K562 (cell line): ENCODE data around the gene SEPHS1. TPM values are rescaled to one million over a fixed set of nuclear protein-coding genes. Genes with fewer than 3 reads are reported as not detected.

Experiments used
- ATAC-seq: fragments of 200-7000 bp; cut with Tn5 transposase; 3 replicates; pipeline ENCODE4 v1.9.1; 2020; ENCODE audit warnings: moderate library complexity
- BruUV-seq: library from RNA; stranded (reverse); fragments of 400-500 nt; replicated peaks from 2 replicates; lab custom pipeline; 2021; lab: Mats Ljungman, UMichigan
- CTCF ChIA-PET: fragments of 300-600 bp; formaldehyde crosslinking; extraction: SDS; loops from one replicate; lab custom pipeline; 2021; ENCODE audit warnings: low intra/inter-chr PET ratio; lab: Yijun Ruan, JAX
- POLR2A ChIA-PET: fragments of 300-600, 350-650 bp; sonication (Branson Sonifier 250); formaldehyde crosslinking; extraction: SDS; loops from one replicate; lab custom pipeline; 2021; ENCODE audit warnings: antibody characterized with exemption, inconsistent platforms; lab: Yijun Ruan, JAX
- DNase-seq, 4 experiments: peaks; one replicate each; pipeline versions ENCODE4 v3.0.0 to v3.0.0-alpha.2; 2011 to 2018; ENCODE audit warnings: low spot score in 3 of 4, mixed read lengths in 3 of 4; ENCODE audit errors: extremely low read depth in 1 of 4
- FAIRE-seq: peaks from 2 replicates; lab custom pipeline; 2011; peaks lifted over from hg19 to GRCh38; lab: Jason Lieb, UNC
- H2AFZ ChIP-seq: 2 replicates; pipeline ENCODE4 v1.6.0; 2011; ENCODE audit warnings: low read depth, low read length, control low read depth, inconsistent platforms
- H3K27ac ChIP-seq: fragments of 200-600 bp; 3 replicates; pipeline ENCODE4 v1.8.0; 2011; ENCODE audit warnings: low read depth, mild to moderate bottlenecking, control low read depth, inconsistent platforms, low read length, moderate library complexity, mixed read lengths; ENCODE audit errors: extremely low read depth
- H3K27me3 ChIP-seq, 2 experiments: fragments of 300-600 bp in 1 of 2; 2 replicates in 1 of 2; 3 replicates in 1 of 2; pipeline versions ENCODE4 v1.6.0 to v1.8.0; 2011; ENCODE audit warnings: inconsistent platforms in 2 of 2, low read length in 2 of 2, mild to moderate bottlenecking in 1 of 2, mixed read lengths in 1 of 2, moderate library complexity in 1 of 2; ENCODE audit not compliant: control insufficient read depth in 2 of 2, insufficient read depth in 2 of 2
- H3K36me3 ChIP-seq: fragments of 300-600 bp; 3 replicates; pipeline ENCODE4 v1.8.0; 2011; ENCODE audit warnings: mild to moderate bottlenecking, low read length, inconsistent platforms; ENCODE audit not compliant: control insufficient read depth, insufficient read depth
- H3K4me1 ChIP-seq, 2 experiments: fragments of 200-600 bp in 1 of 2; replicated peaks in 1 of 2; 2 replicates in 1 of 2; 3 replicates in 1 of 2; pipeline versions ENCODE4 v1.5.1 to v1.8.0; 2011; ENCODE audit warnings: inconsistent platforms in 2 of 2, low read length in 2 of 2, mild to moderate bottlenecking in 1 of 2, mixed read lengths in 1 of 2, moderate library complexity in 1 of 2; ENCODE audit not compliant: control insufficient read depth in 2 of 2, insufficient read depth in 2 of 2
- H3K4me2 ChIP-seq: 2 replicates; pipeline ENCODE4 v1.6.1; 2011; ENCODE audit warnings: low read length, control low read depth, inconsistent platforms, mixed read lengths; ENCODE audit not compliant: insufficient read depth
- H3K4me3 ChIP-seq: fragments of 200-600 bp; sonication (generic), shearing (Covaris generic); 2 replicates; pipeline ENCODE4 v1.5.1; 2016; ENCODE audit warnings: control low read depth, inconsistent platforms
- H3K79me2 ChIP-seq: fragments of 200-600 bp; 3 replicates; pipeline ENCODE4 v1.8.0; 2011; ENCODE audit warnings: low read length, inconsistent platforms; ENCODE audit not compliant: control insufficient read depth, insufficient read depth
- H3K9ac ChIP-seq, 2 experiments: 2 replicates each; pipeline versions ENCODE4 v1.6.0 to v1.6.1; 2011; ENCODE audit warnings: low read depth in 2 of 2, low read length in 2 of 2, control low read depth in 1 of 2, inconsistent platforms in 1 of 2, mild to moderate bottlenecking in 1 of 2, mixed read lengths in 1 of 2; ENCODE audit not compliant: insufficient read depth in 1 of 2
- H3K9me1 ChIP-seq: one replicate; pipeline ENCODE4 v1.6.0; 2011; ENCODE audit warnings: inconsistent platforms, mild to moderate bottlenecking, low read length, moderate library complexity; ENCODE audit not compliant: control insufficient read depth, insufficient read depth
- H3K9me3 ChIP-seq: replicated peaks from 2 replicates; pipeline ENCODE4 v1.5.1; 2011; ENCODE audit warnings: low read depth, low read length, inconsistent platforms; ENCODE audit not compliant: control insufficient read depth, insufficient read depth
- H4K20me1 ChIP-seq: replicated peaks from 2 replicates; pipeline ENCODE4 v1.6.1; 2011; ENCODE audit warnings: low read length, inconsistent platforms, mixed read lengths; ENCODE audit not compliant: control insufficient read depth, insufficient read depth
- E2F3 ChIP-seq: fragments of 250-450 bp; sonication (Bioruptor Pico); IDR thresholded peaks from 2 replicates; pipeline ENCODE4 v1.4.0; 2020; ENCODE audit warnings: mild to moderate bottlenecking
- ETV5 ChIP-seq: sonication (generic); formaldehyde crosslinking; IDR thresholded peaks from 2 replicates; pipeline ENCODE4 v1.4.0; 2020; ENCODE audit warnings: low read depth, mild to moderate bottlenecking, missing genetic modification reagents
- KDM5B ChIP-seq: fragments of 200-600 bp; sonication (generic); IDR thresholded peaks from 2 replicates; pipeline ENCODE4 v1.6.1; 2012; ENCODE audit warnings: low read depth, mild to moderate bottlenecking, moderate library complexity, low read length, control low read depth, inconsistent platforms; ENCODE audit not compliant: insufficient replicate concordance
- TARDBP ChIP-seq: fragments of 450-650 bp; IDR thresholded peaks from 2 replicates; pipeline ENCODE4 v1.6.1; 2016
- ZEB2 ChIP-seq: fragments of 450-650 bp; IDR thresholded peaks from 2 replicates; pipeline ENCODE4 v1.6.1; 2016
- ZNF263 ChIP-seq: sonication (generic); formaldehyde crosslinking; IDR thresholded peaks from 2 replicates; pipeline ENCODE4 v1.8.0; 2022; ENCODE audit warnings: mild to moderate bottlenecking, missing genetic modification reagents, borderline replicate concordance
- ZNF76 ChIP-seq: fragments of 250-450 bp; sonication (Bioruptor Pico); IDR thresholded peaks from 2 replicates; pipeline ENCODE4 v1.4.0; 2020; ENCODE audit warnings: mild to moderate bottlenecking, moderate library complexity, borderline replicate concordance
- WGBS: fragments of 100-300 bp; shearing (Covaris generic); methylation state at CpG from one replicate; pipeline ENCODE4 v1.1.6; 2016; ENCODE audit warnings: low coverage, mixed read lengths; ENCODE audit not compliant: insufficient coverage; ENCODE audit errors: missing lambda C conversion rate; 5-methylcytosine and 5-hydroxymethylcytosine counted together
- in situ Hi-C: fragments of 300-500 bp; cut with MboI; formaldehyde crosslinking; loops from 4 replicates; pipeline ENCODE4 v1.15.0; 2018; ENCODE audit warnings: inconsistent platforms, mixed read lengths
- intact Hi-C: fragments of 100-400 bp; cut with micrococcal nuclease; formaldehyde crosslinking; loops from 2 replicates; pipeline ENCODE4 v1.14.2; 2022
- polyA plus RNA-seq, 8 experiments: library from polyadenylated mRNA; depleted of rRNA in 4 of 8; stranded (reverse) in 5 of 8; unstranded in 3 of 8; fragments of >200 nt; fragmentation: Nextera tagmentation in 2 of 8; fragmentation: Illumina TruSeq in 1 of 8; extraction: Ambion mirVana in 2 of 8; extraction: Trizol in 1 of 8; gene quantifications; 2 replicates each; pipeline versions ENCODE4 v1.2.1 to v1.2.3, GENCODE V29; 2011 to 2014; ENCODE audit warnings: inconsistent platforms in 1 of 8, missing spikeins in 1 of 8
- total RNA-seq, 7 experiments: library from RNA; depleted of rRNA in 6 of 7; stranded (reverse); fragments of >200 nt in 6 of 7; fragmentation: Illumina TruSeq in 2 of 7; extraction: Trizol in 2 of 7; gene quantifications; 2 replicates each; pipeline versions ENCODE4 v1.2.1 to v1.2.3, GENCODE V29; 2011 to 2021; ENCODE audit warnings: low replicate concordance in 1 of 7
- TF ChIP-seq, protein P1 (sequence below): IDR thresholded peaks from 2 replicates; pipeline ENCODE4 v1.6.1; 2016; ENCODE audit warnings: missing genetic modification characterization, missing compliant biosample characterization
- TF ChIP-seq, protein P2 (sequence below): fragments of 450-650 bp; IDR thresholded peaks from 2 replicates; pipeline ENCODE4 v1.6.1; 2016; ENCODE audit warnings: mild to moderate bottlenecking, moderate library complexity

SEPHS1 gene
- total and polyA plus RNA-seq, 9 of the 15 experiments (the other 6 are each of a cell fraction or from before 2014, with no cell fraction given), result 14.7 to 82.8 (median 41.8) TPM

DNA sequence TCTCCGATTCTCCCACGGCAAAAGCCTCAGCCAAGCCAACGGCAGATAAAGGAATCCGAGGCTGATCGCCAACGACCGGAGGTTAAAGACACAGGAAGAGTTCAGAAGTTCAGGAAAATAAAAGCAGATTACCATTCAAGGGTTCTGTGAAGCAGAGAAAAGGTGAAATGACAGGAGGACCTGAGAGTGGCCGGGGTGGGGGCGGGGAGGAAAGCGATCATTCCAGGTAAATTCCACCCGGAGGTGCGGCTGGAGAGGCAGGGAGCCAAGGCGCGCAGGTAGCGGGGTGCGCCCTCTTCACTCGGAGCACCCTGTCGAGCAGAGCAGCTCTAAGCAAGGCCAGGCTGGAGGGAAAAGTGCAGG, 35.3 kb upstream of the SEPHS1 start:
- no peaks in the 10 kb centered on the region for H3K36me3 ChIP-seq
- no peak for FAIRE-seq
- DNase-seq, result no peak
- ATAC-seq, result peak; percentile 54
- peak overlapping the region; percentile 25 for H3K4me3 ChIP-seq
- CTCF ChIA-PET, result no interaction called here
- no peak overlapping the region for H3K27ac ChIP-seq
- H3K9me3 ChIP-seq, result no peaks in the 10 kb centered on the region; the same call in 1 of the 2 replicates
- 6% methylated on average over 18 of the region's 18 CpGs for WGBS
- POLR2A ChIA-PET, result interaction anchor here (1.0 kb wide), 2 partner anchors 10 to 21 kb away, joined by 3 to 4 read pairs; no protein-coding TSS in a partner anchor
- no peaks in the 10 kb centered on the region for H3K79me2 ChIP-seq
- H2AFZ ChIP-seq, result peak overlapping the region; percentile 78
- intact Hi-C loops (no loop called here), in situ Hi-C loops (no loop called here)
- H3K9me1 ChIP-seq, result no peaks in the 10 kb centered on the region
- no peaks in the 10 kb centered on the region for H4K20me1 ChIP-seq
- H3K9ac ChIP-seq, result peak overlapping the region; percentile 51 to 82
- BruUV-seq, result no TSS peak
- peak overlapping the region; percentile 82 for H3K4me2 ChIP-seq
- H3K27me3 ChIP-seq, result peaks cover 0 to 11% of the 10 kb centered on the region in 2 experiments; a peak in 3 of 5 replicates
- TF ChIP-seq, protein P1, sequence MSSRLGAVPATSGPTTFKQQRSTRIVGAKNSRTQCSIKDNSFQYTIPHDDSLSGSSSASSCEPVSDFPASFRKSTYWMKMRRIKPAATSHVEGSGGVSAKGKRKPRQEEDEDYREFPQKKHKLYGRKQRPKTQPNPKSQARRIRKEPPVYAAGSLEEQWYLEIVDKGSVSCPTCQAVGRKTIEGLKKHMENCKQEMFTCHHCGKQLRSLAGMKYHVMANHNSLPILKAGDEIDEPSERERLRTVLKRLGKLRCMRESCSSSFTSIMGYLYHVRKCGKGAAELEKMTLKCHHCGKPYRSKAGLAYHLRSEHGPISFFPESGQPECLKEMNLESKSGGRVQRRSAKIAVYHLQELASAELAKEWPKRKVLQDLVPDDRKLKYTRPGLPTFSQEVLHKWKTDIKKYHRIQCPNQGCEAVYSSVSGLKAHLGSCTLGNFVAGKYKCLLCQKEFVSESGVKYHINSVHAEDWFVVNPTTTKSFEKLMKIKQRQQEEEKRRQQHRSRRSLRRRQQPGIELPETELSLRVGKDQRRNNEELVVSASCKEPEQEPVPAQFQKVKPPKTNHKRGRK (tag), result peak; percentile 35; the same call in 1 of the 2 replicates
- TF ChIP-seq E2F3 (CRISPR knock-in tag), result no peak
- TF ChIP-seq ZNF263, result no peak
- no peak for TF ChIP-seq ETV5
- TF ChIP-seq, protein P2, sequence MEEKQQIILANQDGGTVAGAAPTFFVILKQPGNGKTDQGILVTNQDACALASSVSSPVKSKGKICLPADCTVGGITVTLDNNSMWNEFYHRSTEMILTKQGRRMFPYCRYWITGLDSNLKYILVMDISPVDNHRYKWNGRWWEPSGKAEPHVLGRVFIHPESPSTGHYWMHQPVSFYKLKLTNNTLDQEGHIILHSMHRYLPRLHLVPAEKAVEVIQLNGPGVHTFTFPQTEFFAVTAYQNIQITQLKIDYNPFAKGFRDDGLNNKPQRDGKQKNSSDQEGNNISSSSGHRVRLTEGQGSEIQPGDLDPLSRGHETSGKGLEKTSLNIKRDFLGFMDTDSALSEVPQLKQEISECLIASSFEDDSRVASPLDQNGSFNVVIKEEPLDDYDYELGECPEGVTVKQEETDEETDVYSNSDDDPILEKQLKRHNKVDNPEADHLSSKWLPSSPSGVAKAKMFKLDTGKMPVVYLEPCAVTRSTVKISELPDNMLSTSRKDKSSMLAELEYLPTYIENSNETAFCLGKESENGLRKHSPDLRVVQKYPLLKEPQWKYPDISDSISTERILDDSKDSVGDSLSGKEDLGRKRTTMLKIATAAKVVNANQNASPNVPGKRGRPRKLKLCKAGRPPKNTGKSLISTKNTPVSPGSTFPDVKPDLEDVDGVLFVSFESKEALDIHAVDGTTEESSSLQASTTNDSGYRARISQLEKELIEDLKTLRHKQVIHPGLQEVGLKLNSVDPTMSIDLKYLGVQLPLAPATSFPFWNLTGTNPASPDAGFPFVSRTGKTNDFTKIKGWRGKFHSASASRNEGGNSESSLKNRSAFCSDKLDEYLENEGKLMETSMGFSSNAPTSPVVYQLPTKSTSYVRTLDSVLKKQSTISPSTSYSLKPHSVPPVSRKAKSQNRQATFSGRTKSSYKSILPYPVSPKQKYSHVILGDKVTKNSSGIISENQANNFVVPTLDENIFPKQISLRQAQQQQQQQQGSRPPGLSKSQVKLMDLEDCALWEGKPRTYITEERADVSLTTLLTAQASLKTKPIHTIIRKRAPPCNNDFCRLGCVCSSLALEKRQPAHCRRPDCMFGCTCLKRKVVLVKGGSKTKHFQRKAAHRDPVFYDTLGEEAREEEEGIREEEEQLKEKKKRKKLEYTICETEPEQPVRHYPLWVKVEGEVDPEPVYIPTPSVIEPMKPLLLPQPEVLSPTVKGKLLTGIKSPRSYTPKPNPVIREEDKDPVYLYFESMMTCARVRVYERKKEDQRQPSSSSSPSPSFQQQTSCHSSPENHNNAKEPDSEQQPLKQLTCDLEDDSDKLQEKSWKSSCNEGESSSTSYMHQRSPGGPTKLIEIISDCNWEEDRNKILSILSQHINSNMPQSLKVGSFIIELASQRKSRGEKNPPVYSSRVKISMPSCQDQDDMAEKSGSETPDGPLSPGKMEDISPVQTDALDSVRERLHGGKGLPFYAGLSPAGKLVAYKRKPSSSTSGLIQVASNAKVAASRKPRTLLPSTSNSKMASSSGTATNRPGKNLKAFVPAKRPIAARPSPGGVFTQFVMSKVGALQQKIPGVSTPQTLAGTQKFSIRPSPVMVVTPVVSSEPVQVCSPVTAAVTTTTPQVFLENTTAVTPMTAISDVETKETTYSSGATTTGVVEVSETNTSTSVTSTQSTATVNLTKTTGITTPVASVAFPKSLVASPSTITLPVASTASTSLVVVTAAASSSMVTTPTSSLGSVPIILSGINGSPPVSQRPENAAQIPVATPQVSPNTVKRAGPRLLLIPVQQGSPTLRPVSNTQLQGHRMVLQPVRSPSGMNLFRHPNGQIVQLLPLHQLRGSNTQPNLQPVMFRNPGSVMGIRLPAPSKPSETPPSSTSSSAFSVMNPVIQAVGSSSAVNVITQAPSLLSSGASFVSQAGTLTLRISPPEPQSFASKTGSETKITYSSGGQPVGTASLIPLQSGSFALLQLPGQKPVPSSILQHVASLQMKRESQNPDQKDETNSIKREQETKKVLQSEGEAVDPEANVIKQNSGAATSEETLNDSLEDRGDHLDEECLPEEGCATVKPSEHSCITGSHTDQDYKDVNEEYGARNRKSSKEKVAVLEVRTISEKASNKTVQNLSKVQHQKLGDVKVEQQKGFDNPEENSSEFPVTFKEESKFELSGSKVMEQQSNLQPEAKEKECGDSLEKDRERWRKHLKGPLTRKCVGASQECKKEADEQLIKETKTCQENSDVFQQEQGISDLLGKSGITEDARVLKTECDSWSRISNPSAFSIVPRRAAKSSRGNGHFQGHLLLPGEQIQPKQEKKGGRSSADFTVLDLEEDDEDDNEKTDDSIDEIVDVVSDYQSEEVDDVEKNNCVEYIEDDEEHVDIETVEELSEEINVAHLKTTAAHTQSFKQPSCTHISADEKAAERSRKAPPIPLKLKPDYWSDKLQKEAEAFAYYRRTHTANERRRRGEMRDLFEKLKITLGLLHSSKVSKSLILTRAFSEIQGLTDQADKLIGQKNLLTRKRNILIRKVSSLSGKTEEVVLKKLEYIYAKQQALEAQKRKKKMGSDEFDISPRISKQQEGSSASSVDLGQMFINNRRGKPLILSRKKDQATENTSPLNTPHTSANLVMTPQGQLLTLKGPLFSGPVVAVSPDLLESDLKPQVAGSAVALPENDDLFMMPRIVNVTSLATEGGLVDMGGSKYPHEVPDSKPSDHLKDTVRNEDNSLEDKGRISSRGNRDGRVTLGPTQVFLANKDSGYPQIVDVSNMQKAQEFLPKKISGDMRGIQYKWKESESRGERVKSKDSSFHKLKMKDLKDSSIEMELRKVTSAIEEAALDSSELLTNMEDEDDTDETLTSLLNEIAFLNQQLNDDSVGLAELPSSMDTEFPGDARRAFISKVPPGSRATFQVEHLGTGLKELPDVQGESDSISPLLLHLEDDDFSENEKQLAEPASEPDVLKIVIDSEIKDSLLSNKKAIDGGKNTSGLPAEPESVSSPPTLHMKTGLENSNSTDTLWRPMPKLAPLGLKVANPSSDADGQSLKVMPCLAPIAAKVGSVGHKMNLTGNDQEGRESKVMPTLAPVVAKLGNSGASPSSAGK, result 0 out of 2 replicates have a peak, but pooled peaks have one; percentile 14
- TF ChIP-seq KDM5B, result no peak
- TF ChIP-seq ZEB2, result 0 out of 2 replicates have a peak, but pooled peaks have one; percentile 44
- TF ChIP-seq ZNF76 (CRISPR knock-in tag), result no peak
- TF ChIP-seq TARDBP, result no peak
- H3K4me1 ChIP-seq, result peaks cover 2 to 12% of the 10 kb centered on the region in 2 experiments; a peak in 3 of 5 replicates
